ENCODE results near the gene UNC5C. TPM values are rescaled to one million over a fixed set of nuclear protein-coding genes. Genes with fewer than 3 reads are reported as not detected.

Gene UNC5C
- total and polyA plus RNA-seq, 2 of the 8 experiments (the other 6 are each of a cell fraction or from before 2014, with no cell fraction given): 0.30 to 1.3 TPM

GRCh38 chr4:95411371-95412088, 137.2 kb downstream of the UNC5C start:
- WGBS, 2 experiments (ENCODE audit: extremely low coverage in 1 of 2, insufficient coverage in 1 of 2, insufficient read length in 1 of 2, insufficient replicate concordance in 2 of 2, low coverage in 1 of 2, low lambda C conversion rate in 2 of 2, missing lambda C conversion rate in 1 of 2): 94% methylated on average over 4 of the region's 4 CpGs; no CpG with 5 or more reads in 1 of the 2 experiments

More at GRCh38 chr4:95411371-95412088, 137.2 kb downstream of the UNC5C start:
- Histone ChIP-seq H3K4me3 (ENCODE audit: extremely low read depth in 1 of 4, insufficient read depth in 2 of 4, low read depth in 3 of 4, low read length in 4 of 4) (no peak overlapping the region), H2BK20ac (ENCODE audit: low read length) (no peak overlapping the region), H4K8ac (ENCODE audit: extremely low read depth, insufficient read depth, low read length) (no peak overlapping the region), H3K79me1 (ENCODE audit: low read depth, low read length) (no peaks in the 10 kb centered on the region), H2BK12ac (ENCODE audit: low read depth, low read length) (no peak overlapping the region), H4K91ac (replicated peaks; ENCODE audit: insufficient read length, low read length) (no peak overlapping the region), H3K56ac (replicated peaks; ENCODE audit: insufficient read length, low read depth, low read length) (no peak overlapping the region), H2BK15ac (ENCODE audit: low read length) (no peak overlapping the region), H3K23me2 (ENCODE audit: low read depth, low read length) (no peaks in the 10 kb centered on the region), H3K9ac (replicated peaks in 1 of 4; ENCODE audit: extremely low read depth in 1 of 4, low read depth in 3 of 4, low read length in 3 of 4) (no peak overlapping the region), H3K4me2 (ENCODE audit: insufficient read depth in 1 of 2, low read depth in 2 of 2, low read length in 2 of 2) (no peak overlapping the region), H3K27me3 (replicated peaks in 1 of 4; ENCODE audit: control insufficient read depth in 3 of 4, extremely low read depth in 1 of 4, insufficient read depth in 3 of 4, low read length in 3 of 4) (no peaks in the 10 kb centered on the region), H3K4ac (replicated peaks; ENCODE audit: insufficient read length, low read depth, low read length) (no peak overlapping the region), H3K9me3 (ENCODE audit: insufficient read depth in 2 of 2, low read depth in 1 of 2, low read length in 1 of 2) (no peaks in the 10 kb centered on the region), H4K5ac (ENCODE audit: insufficient read length, low read depth, low read length) (no peak overlapping the region), H3K4me1 (replicated peaks in 1 of 4; ENCODE audit: control insufficient read depth in 3 of 4, insufficient read depth in 4 of 4, low read length in 3 of 4) (no peaks in the 10 kb centered on the region), H2AFZ (ENCODE audit: low read length) (no peak overlapping the region), H2BK5ac (ENCODE audit: low read depth, low read length) (no peak overlapping the region), H2BK120ac (replicated peaks; ENCODE audit: low read depth, low read length) (no peak overlapping the region), H4K20me1 (replicated peaks in 1 of 2; ENCODE audit: control insufficient read depth in 1 of 2, insufficient read depth in 2 of 2, low read length in 2 of 2) (no peaks in the 10 kb centered on the region), H3K23ac (ENCODE audit: insufficient read length) (no peak overlapping the region), H2AK5ac (ENCODE audit: low read depth, low read length) (no peak overlapping the region), H3K36me3 (ENCODE audit: control insufficient read depth in 2 of 4, insufficient read depth in 4 of 4, low read length in 3 of 4) (no peaks in the 10 kb centered on the region), H3K79me2 (ENCODE audit: control insufficient read depth in 1 of 2, insufficient read depth in 2 of 2, low read length in 2 of 2) (no peaks in the 10 kb centered on the region), H3K27ac (ENCODE audit: low read depth, low read length) (no peak overlapping the region), H3K14ac (ENCODE audit: insufficient read length) (no peak overlapping the region), H3K18ac (ENCODE audit: extremely low read depth, low read length) (no peak overlapping the region)
- no peak for FAIRE-seq
- TF ChIP-seq POU5F1 (IDR thresholded peaks at IDR 0.05; ENCODE audit: low read depth, low read length) (no peak), TCF12 (IDR thresholded peaks at IDR 0.05; ENCODE audit: low read depth, low read length) (no peak), TBP (IDR thresholded peaks at IDR 0.05; ENCODE audit: low read depth, low read length) (no peak), USF2 (IDR thresholded peaks at IDR 0.05; ENCODE audit: low read length) (no peak), TAF1 (IDR thresholded peaks at IDR 0.05; ENCODE audit: low read depth, low read length) (no peak)
- POLR2A ChIA-PET (ENCODE audit: partially characterized antibody): no interaction called here
- CTCF ChIA-PET (ENCODE audit: partially characterized antibody): no interaction called here
- no peak for DNase-seq (ENCODE audit: low read depth in 1 of 2, low spot score in 2 of 2)
